OCI-LY3 (cell line): Measurements from ENCODE around the gene CCDC3.

ENCODE experiments used
- H2AFZ ChIP-seq: fragments of 200-600, 300-600 bp; shearing (Covaris generic); 2 replicates; pipeline ENCODE4 v1.6.0; 2014; ENCODE audit warnings: antibody characterized with exemption, low read depth, low read length
- H3K27ac ChIP-seq: fragments of 200-600, 300-600 bp; sonication (generic); 2 replicates; pipeline ENCODE4 v1.5.1; 2014; ENCODE audit warnings: mild to moderate bottlenecking, low read length, moderate library complexity, mixed read lengths
- H3K27me3 ChIP-seq: fragments of 200-600, 300-600 bp; sonication (generic); 2 replicates; pipeline ENCODE4 v1.6.1; 2014; ENCODE audit warnings: low read depth, low read length, mixed read lengths
- H3K36me3 ChIP-seq: fragments of 200-600, 300-600 bp; sonication (generic); replicated peaks from 2 replicates; pipeline ENCODE3; 2014; ENCODE audit warnings: low read depth, low read length, mixed read lengths
- H3K4me1 ChIP-seq: fragments of 300-600, 200-600 bp; sonication (generic); 2 replicates; pipeline ENCODE4 v1.6.1; 2014; ENCODE audit warnings: low read length, mixed read lengths
- H3K4me2 ChIP-seq: fragments of 200-600, 300-600 bp; sonication (generic); 2 replicates; pipeline ENCODE4 v1.6.1; 2014; ENCODE audit warnings: low read length, mixed read lengths
- H3K4me3 ChIP-seq: fragments of 300-600, 200-600 bp; sonication (generic); 2 replicates; pipeline ENCODE4 v1.5.1; 2014; ENCODE audit warnings: antibody characterized with exemption, mild to moderate bottlenecking, low read length, moderate library complexity
- H3K79me2 ChIP-seq: fragments of 300-600, 200-600 bp; shearing (Covaris generic); 2 replicates; pipeline ENCODE4 v1.6.1; 2014; ENCODE audit warnings: mild to moderate bottlenecking, low read length, mixed read lengths
- H3K9ac ChIP-seq: fragments of 300-600, 200-600 bp; shearing (Covaris generic); 2 replicates; pipeline ENCODE4 v1.6.0; 2014; ENCODE audit warnings: mild to moderate bottlenecking, low read length, moderate library complexity
- H3K9me3 ChIP-seq: fragments of 200-600, 300-600 bp; shearing (Covaris generic); 2 replicates; pipeline ENCODE4 v1.6.1; 2014; ENCODE audit warnings: low read length, mixed read lengths; ENCODE audit not compliant: insufficient read depth
- H4K20me1 ChIP-seq: fragments of 200-600, 300-600 bp; sonication (generic); 2 replicates; pipeline ENCODE4 v1.6.1; 2016; ENCODE audit warnings: low read length, mixed read lengths; ENCODE audit not compliant: insufficient read depth
- EZH2phosphoT487 ChIP-seq: fragments of 200-600 bp; shearing (Covaris generic); IDR thresholded peaks from 2 replicates; pipeline ENCODE4 v1.6.1; 2018; ENCODE audit warnings: antibody characterized with exemption, mixed run types, low read depth
- TF ChIP-seq, protein P1 (sequence below): fragments of 200-600, 300-600 bp; sonication (generic); IDR thresholded peaks from 2 replicates; pipeline ENCODE4 v1.5.1; 2014; ENCODE audit warnings: antibody characterized with exemption, low read length, low read depth

The CCDC3 gene

GRCh38 chr10:12945690-12946359, 55.7 kb downstream of the CCDC3 start:
- Histone ChIP-seq H3K4me3 (no peak overlapping the region), H4K20me1 (no peaks in the 10 kb centered on the region), H3K79me2 (no peaks in the 10 kb centered on the region), H3K27ac (no peak overlapping the region), H3K9me3 (no peaks in the 10 kb centered on the region), H3K4me2 (no peak overlapping the region), H3K4me1 (no peaks in the 10 kb centered on the region), H3K9ac (no peak overlapping the region), H2AFZ (no peak overlapping the region), H3K27me3 (no peaks in the 10 kb centered on the region), H3K36me3 (no peaks in the 10 kb centered on the region)
- TF ChIP-seq EZH2phosphoT487: no peak
- TF ChIP-seq, protein P1, sequence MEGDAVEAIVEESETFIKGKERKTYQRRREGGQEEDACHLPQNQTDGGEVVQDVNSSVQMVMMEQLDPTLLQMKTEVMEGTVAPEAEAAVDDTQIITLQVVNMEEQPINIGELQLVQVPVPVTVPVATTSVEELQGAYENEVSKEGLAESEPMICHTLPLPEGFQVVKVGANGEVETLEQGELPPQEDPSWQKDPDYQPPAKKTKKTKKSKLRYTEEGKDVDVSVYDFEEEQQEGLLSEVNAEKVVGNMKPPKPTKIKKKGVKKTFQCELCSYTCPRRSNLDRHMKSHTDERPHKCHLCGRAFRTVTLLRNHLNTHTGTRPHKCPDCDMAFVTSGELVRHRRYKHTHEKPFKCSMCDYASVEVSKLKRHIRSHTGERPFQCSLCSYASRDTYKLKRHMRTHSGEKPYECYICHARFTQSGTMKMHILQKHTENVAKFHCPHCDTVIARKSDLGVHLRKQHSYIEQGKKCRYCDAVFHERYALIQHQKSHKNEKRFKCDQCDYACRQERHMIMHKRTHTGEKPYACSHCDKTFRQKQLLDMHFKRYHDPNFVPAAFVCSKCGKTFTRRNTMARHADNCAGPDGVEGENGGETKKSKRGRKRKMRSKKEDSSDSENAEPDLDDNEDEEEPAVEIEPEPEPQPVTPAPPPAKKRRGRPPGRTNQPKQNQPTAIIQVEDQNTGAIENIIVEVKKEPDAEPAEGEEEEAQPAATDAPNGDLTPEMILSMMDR: no peak

DNA sequence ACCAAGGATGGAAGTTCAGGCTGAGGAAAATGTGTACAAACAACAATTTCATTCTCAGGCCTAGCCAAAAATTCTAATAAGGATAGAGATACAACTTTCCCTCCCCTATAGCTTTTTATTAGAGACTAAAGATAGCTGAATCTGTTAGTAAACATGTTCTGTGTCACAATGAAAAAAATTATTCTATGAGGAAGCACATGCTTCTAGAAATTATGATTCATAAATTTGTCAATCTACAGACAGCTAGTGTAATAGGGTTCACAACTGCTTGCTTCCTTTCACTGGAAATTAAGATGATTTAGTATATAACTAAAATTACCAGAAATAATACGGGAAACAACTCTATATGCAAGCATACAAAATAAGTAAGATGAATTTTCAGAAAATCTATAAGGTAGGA, 56.6 kb downstream of the CCDC3 start:
- Histone ChIP-seq H3K79me2 (no peaks in the 10 kb centered on the region), H3K36me3 (no peaks in the 10 kb centered on the region), H3K4me3 (no peak overlapping the region), H3K27ac (no peak overlapping the region), H3K4me2 (no peak overlapping the region), H3K27me3 (no peaks in the 10 kb centered on the region), H2AFZ (no peak overlapping the region), H3K4me1 (no peaks in the 10 kb centered on the region), H3K9ac (no peak overlapping the region), H3K9me3 (no peaks in the 10 kb centered on the region), H4K20me1 (no peaks in the 10 kb centered on the region)
- TF ChIP-seq EZH2phosphoT487: no peak
- TF ChIP-seq, protein P1: no peak

- no peaks in the 10 kb centered on the region for H3K27me3 ChIP-seq
- TF ChIP-seq, protein P1: no peak
- TF ChIP-seq EZH2phosphoT487: no peak
These were observed 58.1 kb downstream of the CCDC3 start for GRCh38 chr10:12943425-12943824.

GRCh38 chr10:12941966-12942365, 59.5 kb downstream of the CCDC3 start:
- no peak overlapping the region for H3K4me3 ChIP-seq
- no peak for TF ChIP-seq EZH2phosphoT487
- TF ChIP-seq, protein P1: no peak
- no peaks in the 10 kb centered on the region for H4K20me1 ChIP-seq
- no peaks in the 10 kb centered on the region for H3K9me3 ChIP-seq
- H3K36me3 ChIP-seq: no peaks in the 10 kb centered on the region
- no peaks in the 10 kb centered on the region for H3K79me2 ChIP-seq
- H2AFZ ChIP-seq: no peak overlapping the region
- H3K27me3 ChIP-seq: 0 out of 2 replicates have a peak, but pooled peaks cover 5% of the 10 kb centered on the region
- no peak overlapping the region for H3K9ac ChIP-seq
- no peak overlapping the region for H3K27ac ChIP-seq
- no peak overlapping the region for H3K4me2 ChIP-seq
- no peaks in the 10 kb centered on the region for H3K4me1 ChIP-seq

More at GRCh38 chr10:12943425-12943824, 58.1 kb downstream of the CCDC3 start:
- Histone ChIP-seq H3K4me1 (no peaks in the 10 kb centered on the region), H3K36me3 (no peaks in the 10 kb centered on the region), H3K79me2 (no peaks in the 10 kb centered on the region), H3K4me3 (no peak overlapping the region), H3K9me3 (no peaks in the 10 kb centered on the region), H2AFZ (no peak overlapping the region), H3K4me2 (no peak overlapping the region), H3K9ac (no peak overlapping the region), H4K20me1 (no peaks in the 10 kb centered on the region), H3K27ac (no peak overlapping the region)
